Ecto neural progenitor cell (in vitro differentiated cells): ENCODE results near the gene DICER1.

Source experiments
- DNase-seq: peaks from one replicate; pipeline ENCODE4 v3.0.0-alpha.2; 2018; ENCODE audit warnings: low spot score

The DICER1 gene

GRCh38 chr14:95125221-95125620 lies 32.1 kb downstream of the DICER1 start:
- no peak for DNase-seq

- no peak for DNase-seq
Observed at GRCh38 chr14:95123891-95124579, 33.3 kb downstream of the DICER1 start.

GRCh38 chr14:95122621-95122945 lies 34.7 kb downstream of the DICER1 start:
- DNase-seq = no peak

- DNase-seq = no peak
Observed at GRCh38 chr14:95121911-95122620, 35.3 kb downstream of the DICER1 start.

DNA sequence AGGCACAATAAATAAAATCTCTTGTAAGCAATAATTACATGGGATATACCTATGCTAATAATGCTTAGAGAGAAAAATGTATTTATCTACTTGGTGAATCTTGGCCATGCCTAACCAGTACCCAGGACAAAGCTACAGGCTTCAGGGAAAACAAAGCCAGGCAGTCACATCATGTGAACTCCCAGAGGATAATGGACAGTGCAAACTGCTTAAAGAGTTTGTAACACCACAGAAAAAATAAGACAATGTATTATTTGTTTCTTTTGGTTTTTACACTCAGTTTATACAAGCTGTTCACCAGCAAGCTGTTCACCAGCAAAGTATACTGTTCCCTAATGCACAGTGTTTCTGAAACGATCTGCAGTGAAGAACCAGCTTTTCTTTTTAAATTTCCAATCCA lies 38.0 kb downstream of the DICER1 start:
- DNase-seq = no peak

- DNase-seq = no peak
Observed at GRCh38 chr14:95117937-95118721, 39.2 kb downstream of the DICER1 start.

DNA sequence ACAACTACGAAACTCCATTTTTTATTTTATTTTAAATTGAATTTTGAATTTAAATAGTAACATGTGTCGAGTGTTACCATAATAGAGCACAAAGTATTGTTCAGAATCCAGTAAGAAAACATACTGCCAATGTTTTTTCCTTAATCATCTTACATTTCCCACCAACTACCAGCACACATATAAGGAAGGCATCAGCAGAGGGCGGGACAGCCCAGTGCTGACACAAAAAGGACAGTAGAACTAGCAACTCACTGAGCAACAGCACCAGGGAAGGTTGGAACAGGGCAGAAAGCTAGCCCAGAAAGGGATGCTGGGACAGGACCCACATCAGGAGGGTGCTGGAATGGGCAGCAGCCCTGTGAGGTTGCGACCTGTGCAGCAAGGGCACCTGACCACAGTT lies 43.9 kb downstream of the DICER1 start:
- no peak for DNase-seq

- no peak for DNase-seq
Observed at GRCh38 chr14:95111507-95112164, 45.7 kb downstream of the DICER1 start.

- DNase-seq = no peak
Observed at GRCh38 chr14:95110178-95110577, 47.2 kb downstream of the DICER1 start.

DNA sequence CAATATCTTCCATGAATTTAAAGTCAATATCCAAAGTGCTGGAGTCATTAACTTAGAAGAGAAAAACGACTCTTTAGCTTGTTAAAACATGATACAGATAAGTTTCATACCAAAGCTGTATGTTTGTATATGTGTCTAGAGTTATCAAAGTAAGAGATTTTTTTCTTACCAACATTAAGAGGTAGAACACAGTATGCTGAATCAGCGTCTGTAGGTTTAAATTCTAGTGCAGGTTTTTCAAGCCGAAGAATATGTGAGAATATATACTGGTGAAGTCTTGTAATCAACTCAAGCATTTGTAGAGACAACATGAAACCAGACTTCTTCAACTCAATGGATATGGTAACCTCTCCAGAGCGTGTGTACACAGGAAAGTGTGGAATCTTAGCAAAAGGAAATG lies 49.6 kb downstream of the DICER1 start:
- DNase-seq = no peak

DNA sequence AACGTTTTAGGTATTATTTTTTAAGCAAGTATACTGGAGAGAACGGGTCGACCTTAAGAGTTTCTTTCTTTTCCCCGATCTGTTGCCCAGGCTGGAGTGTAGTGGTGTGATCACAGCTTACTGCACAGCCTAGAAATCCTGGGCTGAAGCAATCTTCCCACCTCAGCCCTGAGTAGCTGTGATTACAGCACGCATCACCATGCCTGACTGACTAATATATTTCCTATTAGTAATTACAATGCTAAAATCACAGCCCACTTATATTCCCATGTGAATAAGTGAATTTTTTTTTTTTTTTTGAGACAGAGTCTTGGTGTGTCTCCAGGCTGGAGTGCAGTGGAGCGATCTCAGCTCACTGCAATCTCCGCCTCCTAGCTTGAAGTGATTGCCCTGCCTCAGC lies 50.4 kb downstream of the DICER1 start:
- DNase-seq = no peak

DNA sequence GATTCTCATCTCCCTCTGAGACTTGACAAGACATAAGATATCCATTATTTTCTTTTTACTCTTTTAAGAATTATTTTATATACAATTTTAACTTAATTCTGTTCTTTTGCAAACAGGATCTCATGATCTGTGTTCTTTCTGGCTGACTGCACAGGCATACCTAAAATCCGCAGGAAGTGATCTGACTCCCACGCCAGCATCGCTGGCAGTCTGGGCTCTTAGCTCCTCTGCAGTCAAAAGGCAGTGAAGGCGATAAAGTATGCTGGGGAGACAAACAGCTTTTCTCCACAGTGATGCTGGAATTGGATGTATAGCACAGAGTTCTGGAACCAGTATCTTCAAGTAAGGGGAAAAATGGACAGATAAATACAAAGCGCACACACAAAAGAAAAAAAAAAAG lies 52.4 kb downstream of the DICER1 start:
- DNase-seq = no peak

- DNase-seq = no peak
Observed at GRCh38 chr14:95102680-95103044, 54.7 kb downstream of the DICER1 start.

DNA sequence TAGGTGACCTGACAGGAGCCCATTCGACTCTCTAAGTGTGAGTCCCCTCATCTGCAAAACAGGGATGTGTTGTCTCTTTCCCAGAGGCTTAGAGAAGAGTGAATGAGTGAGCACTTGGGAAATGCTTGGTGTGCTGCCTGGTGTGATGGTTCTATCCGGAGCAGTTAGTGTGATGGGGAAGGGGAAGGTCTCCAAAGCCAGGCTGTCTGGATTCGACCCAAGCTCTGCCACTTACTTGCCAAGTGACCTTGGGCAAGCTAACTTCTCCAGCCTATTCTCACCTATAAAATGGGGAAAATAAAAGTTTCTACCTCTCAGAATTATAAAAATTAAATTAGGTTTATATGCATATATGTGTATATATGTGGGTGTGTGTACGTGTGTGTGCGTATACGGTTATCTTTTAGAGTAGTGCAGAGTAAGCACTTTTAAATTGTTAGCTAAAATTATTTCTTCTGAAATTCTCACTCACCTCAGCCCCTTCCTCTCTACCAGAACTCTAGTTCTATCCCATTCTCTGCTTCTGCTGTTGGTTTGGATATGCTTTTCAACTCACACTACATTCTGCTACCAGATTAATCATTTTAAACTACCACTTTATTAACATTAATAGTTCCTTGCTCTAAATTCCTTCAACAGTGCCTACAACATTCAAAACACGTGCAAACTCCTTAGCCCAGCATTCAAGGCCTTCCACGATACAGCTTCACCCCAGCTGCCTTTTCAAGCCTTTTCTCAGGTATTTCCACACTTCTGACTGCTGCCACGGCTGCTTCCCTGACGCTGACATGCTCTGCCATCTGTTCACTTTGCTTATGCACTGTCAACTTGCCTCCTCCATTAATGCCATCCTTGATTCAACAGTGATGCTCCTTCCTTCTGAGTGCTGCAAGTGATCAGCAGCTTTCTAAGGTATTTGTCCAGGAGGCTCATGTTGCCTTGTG lies 55.3 kb downstream of the DICER1 start:
- DNase-seq = no peak

GRCh38 chr14:95098984-95099599 lies 58.2 kb downstream of the DICER1 start:
- peak; percentile 59 for DNase-seq

GRCh38 chr14:95097385-95097784 lies 59.9 kb downstream of the DICER1 start:
- no peak for DNase-seq

DNA sequence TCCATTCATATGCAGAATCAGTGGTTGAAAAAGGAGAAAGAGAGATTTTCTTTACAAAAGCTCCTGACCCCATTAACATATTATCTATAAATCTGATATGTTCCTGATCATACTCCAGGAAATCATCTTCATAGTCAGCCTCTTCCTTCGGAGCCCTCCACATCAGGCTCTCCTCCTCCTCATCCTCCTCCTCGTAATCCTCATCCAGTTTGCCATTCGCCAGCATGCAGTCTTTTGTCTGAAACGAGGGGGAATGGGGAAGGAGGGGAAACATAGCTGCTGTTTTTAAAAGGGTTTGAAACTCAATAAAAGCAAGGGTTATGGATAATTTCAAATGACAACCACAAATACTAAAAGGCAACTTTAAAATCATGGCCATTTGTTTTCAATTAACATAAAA lies 60.9 kb downstream of the DICER1 start:
- DNase-seq = no peak

DNA sequence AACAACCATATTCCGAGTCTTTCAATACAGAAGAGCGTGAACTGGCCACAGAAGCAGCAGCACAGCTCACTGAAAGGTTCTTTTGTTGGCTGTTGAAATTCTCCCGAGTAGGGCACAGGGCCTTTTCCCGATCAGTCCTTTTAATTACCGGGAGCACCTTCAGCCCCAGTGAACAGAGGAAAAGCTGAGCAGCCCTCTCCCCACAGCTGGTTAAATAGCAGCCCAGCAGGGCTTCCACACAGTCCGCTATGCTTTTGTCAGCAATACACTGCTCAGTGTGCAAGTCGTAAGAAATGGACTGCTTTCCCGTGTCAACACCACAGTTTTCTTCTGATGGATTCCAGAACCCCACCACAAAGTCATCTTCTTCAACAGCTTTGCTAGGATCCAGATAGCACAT lies 61.3 kb downstream of the DICER1 start:
- DNase-seq = peak; percentile 59

DNA sequence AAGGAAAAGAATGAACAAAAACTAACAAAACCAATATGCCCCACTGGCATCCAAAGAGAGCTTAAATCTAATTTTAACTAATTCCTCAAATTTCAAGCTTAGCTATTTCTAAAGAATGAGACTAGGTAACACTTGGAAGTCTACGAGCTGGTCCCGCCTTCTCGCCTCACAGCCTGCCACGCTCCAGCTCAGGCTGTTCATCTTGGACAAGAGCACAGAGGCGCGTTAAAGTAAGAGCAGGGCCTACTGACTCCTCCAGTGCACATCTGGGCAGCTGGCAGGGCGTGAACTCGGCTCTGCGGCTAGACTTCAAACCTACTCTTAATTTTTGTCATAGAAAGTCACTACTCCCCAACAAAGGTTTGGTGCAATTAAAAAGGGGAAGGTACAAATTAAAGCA lies 64.6 kb downstream of the DICER1 start:
- DNase-seq = no peak

DNA sequence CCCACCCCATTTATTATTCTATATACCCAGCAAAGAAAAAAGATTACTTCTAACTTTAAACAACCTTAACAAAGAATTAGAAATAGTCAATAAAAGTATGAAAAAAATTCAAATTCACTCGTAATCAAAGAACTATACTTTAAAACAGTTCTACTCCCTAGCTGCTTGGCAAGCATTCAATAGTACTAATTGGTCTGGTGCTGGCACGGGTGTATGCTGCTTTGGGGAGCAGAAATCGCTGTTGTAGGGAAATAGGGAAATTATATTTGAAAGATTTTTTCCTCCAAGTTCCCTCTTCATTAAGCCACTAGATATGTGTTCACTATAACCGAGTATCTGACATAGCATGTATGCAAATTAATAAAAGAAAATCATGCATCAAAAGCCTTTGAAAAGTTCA lies 65.7 kb downstream of the DICER1 start:
- DNase-seq = no peak

DNA sequence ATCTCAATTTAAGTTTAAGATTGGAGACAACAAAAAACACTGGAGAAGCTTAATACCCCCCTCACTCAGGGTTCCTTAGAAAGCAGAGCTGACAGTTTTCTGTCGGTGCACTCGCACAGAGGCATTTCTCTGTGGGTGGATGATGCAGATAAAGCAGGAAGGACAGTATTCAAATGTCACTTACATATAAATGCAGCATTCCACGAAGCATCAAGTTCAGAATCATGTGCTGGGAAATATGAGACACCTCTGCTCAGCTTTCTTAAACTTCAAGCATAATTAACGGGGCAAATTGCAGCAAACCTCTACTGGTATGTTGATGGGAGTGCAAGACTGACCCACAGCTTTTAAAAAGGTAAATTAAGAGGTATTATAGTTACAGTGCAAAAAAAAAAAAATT lies 68.7 kb downstream of the DICER1 start:
- no peak for DNase-seq
